Mesenteric fat pad (tissue), 1 donor: Measurements from ENCODE around the gene FYB1. TPM values are rescaled to one million over a fixed set of nuclear protein-coding genes. Genes with fewer than 3 reads are reported as not detected.
"Not testable (repeated sequence)": the region's sequence is repeated elsewhere in the genome, so short reads cannot be mapped to it uniquely, and the experiment has no call there.

Source experiments
- DNase-seq: peaks from one replicate; pipeline ENCODE4 v3.0.0-alpha.2; 2020; ENCODE audit warnings: low spot score
- total RNA-seq: library from RNA; stranded (reverse); fragmentation: NEBNext Ultra II Directional; extraction: Animal tissue kit (Norgen Biotek cat#: 25700); gene quantifications from one replicate; pipeline ENCODE4 v1.2.1, GENCODE V29; 2021
- donor health status: DM: yes; HTN: yes; CAD: no.

Gene FYB1
- total RNA-seq, 1 donor from 2014 or later: 27.8 TPM

GRCh38 chr5:39189292-39189955, 29.9 kb downstream of the FYB1 start:
- DNase-seq: no peak

- no peak for DNase-seq
These were observed 31.3 kb downstream of the FYB1 start for GRCh38 chr5:39187831-39188731.

GRCh38 chr5:39186722-39187539, 32.4 kb downstream of the FYB1 start:
- DNase-seq: no peak

- no peak for DNase-seq
These were observed 33.1 kb downstream of the FYB1 start for GRCh38 chr5:39186289-39186688.

- DNase-seq: no peak
These were observed 33.6 kb downstream of the FYB1 start for GRCh38 chr5:39185761-39186160.

- not testable (repeated sequence) for DNase-seq
These were observed 39.8 kb downstream of the FYB1 start for GRCh38 chr5:39179561-39179960.

- DNase-seq: no peak
These were observed 40.5 kb downstream of the FYB1 start for GRCh38 chr5:39178861-39179260.

GRCh38 chr5:39178171-39178570, 41.2 kb downstream of the FYB1 start:
- DNase-seq: no peak

- no peak for DNase-seq
These were observed 41.8 kb downstream of the FYB1 start for GRCh38 chr5:39177631-39177964.

- no peak for DNase-seq
These were observed 42.4 kb downstream of the FYB1 start for GRCh38 chr5:39176759-39177630.

GRCh38 chr5:39175273-39175955, 43.9 kb downstream of the FYB1 start:
- no peak for DNase-seq

- DNase-seq: no peak
These were observed 46.3 kb downstream of the FYB1 start for GRCh38 chr5:39173069-39173468.

- DNase-seq: no peak
These were observed 46.8 kb downstream of the FYB1 start for GRCh38 chr5:39172593-39172992.

GRCh38 chr5:39171647-39172046, 47.7 kb downstream of the FYB1 start:
- no peak for DNase-seq

GRCh38 chr5:39169081-39169480, 50.3 kb downstream of the FYB1 start:
- DNase-seq: no peak

- DNase-seq: no peak
These were observed 51.4 kb downstream of the FYB1 start for GRCh38 chr5:39167972-39168342.

GRCh38 chr5:39167141-39167971, 52.0 kb downstream of the FYB1 start:
- DNase-seq: no peak

GRCh38 chr5:39164529-39165402, 54.6 kb downstream of the FYB1 start:
- DNase-seq: no peak
